GM12878 (cell line): ENCODE measurements around the gene GID4.

Experiments used
- CHD1 ChIP-seq: IDR thresholded peaks from 2 replicates; pipeline ENCODE4 v1.6.1; 2012; ENCODE audit warnings: low read depth, low read length, improper control_type of control experiment
- IKZF2 ChIP-seq, 2 experiments: fragments of 450-650 bp; IDR thresholded peaks; 2 replicates each; pipeline ENCODE4 v1.6.1; 2017; ENCODE audit warnings: mild to moderate bottlenecking in 2 of 2, moderate library complexity in 2 of 2
- MYC ChIP-seq: IDR thresholded peaks from 2 replicates; pipeline ENCODE4 v1.6.1; 2011; ENCODE audit warnings: mild to moderate bottlenecking, low read length, moderate library complexity, inconsistent platforms; ENCODE audit not compliant: insufficient read depth, insufficient replicate concordance, insufficient read length, severe bottlenecking
- POLR2A ChIP-seq: IDR thresholded peaks from 2 replicates; pipeline ENCODE4 v1.6.1; 2011; ENCODE audit warnings: low read depth, mild to moderate bottlenecking, low read length
- RAD51 ChIP-seq: fragments of 450-650 bp; IDR thresholded peaks from 2 replicates; pipeline ENCODE4 v1.6.1; 2016; ENCODE audit warnings: moderate library complexity, mild to moderate bottlenecking, inconsistent platforms
- TF ChIP-seq, protein P1 (sequence below), 3 experiments: IDR thresholded peaks in 2 of 3; conservative IDR thresholded peaks in 1 of 3; 2 replicates each; pipeline ENCODE4 v1.5.1; 2011; ENCODE audit warnings: low read depth in 3 of 3, low read length in 3 of 3, mild to moderate bottlenecking in 3 of 3, control low read depth in 2 of 3, moderate library complexity in 2 of 3, inconsistent platforms in 1 of 3, mixed read lengths in 1 of 3; ENCODE audit not compliant: control insufficient read depth in 2 of 3, insufficient read depth in 1 of 3; ENCODE audit errors: extremely low read depth in 1 of 3

GRCh38 chr17:18110636-18111145 is 71.5 kb downstream of the GID4 start:
- TF ChIP-seq POLR2A (no peak; the same call in 1 of the 2 replicates), CHD1 (no peak), MYC (no peak), IKZF2 (IDR thresholded peaks at IDR 0.05) (no peak), RAD51 (no peak)
- TF ChIP-seq, protein P1, sequence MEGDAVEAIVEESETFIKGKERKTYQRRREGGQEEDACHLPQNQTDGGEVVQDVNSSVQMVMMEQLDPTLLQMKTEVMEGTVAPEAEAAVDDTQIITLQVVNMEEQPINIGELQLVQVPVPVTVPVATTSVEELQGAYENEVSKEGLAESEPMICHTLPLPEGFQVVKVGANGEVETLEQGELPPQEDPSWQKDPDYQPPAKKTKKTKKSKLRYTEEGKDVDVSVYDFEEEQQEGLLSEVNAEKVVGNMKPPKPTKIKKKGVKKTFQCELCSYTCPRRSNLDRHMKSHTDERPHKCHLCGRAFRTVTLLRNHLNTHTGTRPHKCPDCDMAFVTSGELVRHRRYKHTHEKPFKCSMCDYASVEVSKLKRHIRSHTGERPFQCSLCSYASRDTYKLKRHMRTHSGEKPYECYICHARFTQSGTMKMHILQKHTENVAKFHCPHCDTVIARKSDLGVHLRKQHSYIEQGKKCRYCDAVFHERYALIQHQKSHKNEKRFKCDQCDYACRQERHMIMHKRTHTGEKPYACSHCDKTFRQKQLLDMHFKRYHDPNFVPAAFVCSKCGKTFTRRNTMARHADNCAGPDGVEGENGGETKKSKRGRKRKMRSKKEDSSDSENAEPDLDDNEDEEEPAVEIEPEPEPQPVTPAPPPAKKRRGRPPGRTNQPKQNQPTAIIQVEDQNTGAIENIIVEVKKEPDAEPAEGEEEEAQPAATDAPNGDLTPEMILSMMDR (IDR thresholded peaks at IDR 0.05 in 2 of 3, conservative IDR thresholded peaks at IDR 0.05 in 1 of 3; ENCODE audit: control insufficient read depth in 2 of 3, extremely low read depth in 1 of 3, insufficient read depth in 1 of 3, low read depth in 3 of 3, low read length in 3 of 3), result no peak
